ENCODE results near the gene TFG. TPM values are rescaled to one million over a fixed set of nuclear protein-coding genes. Genes with fewer than 3 reads are reported as not detected.

The TFG gene
- total RNA-seq, 5 donors from 2014 or later (not counting 1 experiment from before 2014, with no cell fraction given), result 37.8 to 49.4 (median 44.1) TPM

DNA sequence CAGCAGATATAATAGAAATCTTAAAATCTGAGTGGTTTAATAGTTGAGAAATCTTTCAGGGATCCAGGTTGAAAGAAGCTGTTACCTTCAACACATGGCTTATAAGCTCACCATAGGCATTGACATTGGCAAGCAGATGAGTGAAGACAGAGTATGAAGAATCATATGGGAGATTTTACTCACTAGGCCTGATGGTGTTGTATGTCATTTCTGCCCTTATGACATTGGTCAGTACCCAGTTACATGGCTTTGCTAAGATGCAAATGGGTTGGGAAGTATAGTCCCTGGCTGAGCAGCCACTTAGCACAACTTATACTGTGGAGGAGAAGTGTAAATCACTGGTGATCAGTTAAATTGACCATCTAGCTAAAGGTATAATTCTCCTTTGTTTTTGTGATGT is 5.9 kb downstream of the TFG start:
- H3K9me3 Mint-ChIP-seq, result no peaks in the 10 kb centered on the region
- H3K27ac Mint-ChIP-seq, result no peak overlapping the region
- Histone ChIP-seq H3K27me3 (replicated peaks in 1 of 2; ENCODE audit: control insufficient read depth in 2 of 2, extremely low read depth in 1 of 2, insufficient read depth in 2 of 2, low read length in 1 of 2) (no peaks in the 10 kb centered on the region), H3K9me3 (no peaks in the 10 kb centered on the region), H3K27ac (ENCODE audit: low read length) (no peak overlapping the region), H3K4me1 (ENCODE audit: control insufficient read depth in 1 of 2, extremely low read depth in 1 of 2, insufficient read depth in 2 of 2, low read length in 2 of 2) (peaks cover 5 to 16% of the 10 kb centered on the region in 2 experiments), H3K4me3 (ENCODE audit: control insufficient read depth in 1 of 2, extremely low read depth in 1 of 2, low read length in 1 of 2) (no peak overlapping the region), H3K36me3 (ENCODE audit: control insufficient read depth in 2 of 2, extremely low read depth in 1 of 2, insufficient read depth in 1 of 2, low read length in 1 of 2) (peaks cover 0 to 31% of the 10 kb centered on the region in 2 donors)
- H3K36me3 Mint-ChIP-seq, result peaks cover 58% of the 10 kb centered on the region
- DNase-seq (no peak), ATAC-seq (replicated peaks in 1 of 4) (no peak)
- CTCF ChIA-PET, result interaction anchor here in 1 of 2 donors (0.7 to 1.7 kb wide), 2 partner anchors 10 to 11 kb away, joined by 3 read pairs; no protein-coding TSS in a partner anchor
- H3K4me3 Mint-ChIP-seq, result peak overlapping the region in 1 of 3 donors; percentile 7
- peaks cover 71 to 86% (median 74%) of the 10 kb centered on the region in 3 donors for H3K4me1 Mint-ChIP-seq
- POLR2A ChIA-PET, result interaction anchor here in 1 of 2 donors (0.6 to 0.8 kb wide), 4 partner anchors 12 to 862 kb away, joined by 3 to 6 read pairs (median 4); no protein-coding TSS in a partner anchor
- no peaks in the 10 kb centered on the region for H3K27me3 Mint-ChIP-seq

DNA sequence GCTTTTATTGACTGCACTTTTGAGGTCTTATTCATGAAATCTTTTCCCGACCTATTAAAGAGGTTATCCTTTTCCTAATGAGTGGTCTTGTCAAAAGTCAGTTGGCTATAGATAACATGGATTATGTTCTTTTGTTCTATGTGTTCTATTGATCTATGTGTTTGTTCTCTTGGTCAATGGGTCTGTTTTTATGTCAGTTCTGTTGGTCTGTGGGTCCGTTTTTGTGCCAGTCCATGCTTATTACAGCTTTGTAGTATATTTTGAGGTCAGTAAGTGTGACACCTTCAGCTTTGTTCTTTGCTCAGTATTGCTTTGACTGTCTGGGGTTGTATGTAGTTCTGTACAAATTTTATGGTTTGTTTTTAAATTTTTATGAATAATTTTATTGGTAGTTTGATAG is 7.8 kb downstream of the TFG start:
- Histone ChIP-seq H3K4me1 (ENCODE audit: control insufficient read depth in 1 of 2, extremely low read depth in 1 of 2, insufficient read depth in 2 of 2, low read length in 2 of 2) (peaks cover 2 to 7% of the 10 kb centered on the region in 2 experiments), H3K4me3 (ENCODE audit: control insufficient read depth in 1 of 2, extremely low read depth in 1 of 2, low read length in 1 of 2) (no peak overlapping the region), H3K36me3 (ENCODE audit: control insufficient read depth in 2 of 2, extremely low read depth in 1 of 2, insufficient read depth in 1 of 2, low read length in 1 of 2) (peaks cover 0 to 44% of the 10 kb centered on the region in 2 donors), H3K9me3 (no peaks in the 10 kb centered on the region), H3K27ac (ENCODE audit: low read length) (no peak overlapping the region), H3K27me3 (replicated peaks in 1 of 2; ENCODE audit: control insufficient read depth in 2 of 2, extremely low read depth in 1 of 2, insufficient read depth in 2 of 2, low read length in 1 of 2) (no peaks in the 10 kb centered on the region)
- Mint-ChIP-seq H3K4me3 (peak overlapping the region in 2 of 3 donors; percentile 7 to 28), H3K27me3 (no peaks in the 10 kb centered on the region), H3K27ac (no peak overlapping the region), H3K36me3 (peaks cover 65% of the 10 kb centered on the region), H3K4me1 (peaks cover 54 to 69% (median 55%) of the 10 kb centered on the region in 3 donors), H3K9me3 (no peaks in the 10 kb centered on the region)
- no peak for ATAC-seq (replicated peaks in 1 of 4)
- ChIA-PET CTCF (interaction anchor here (0.6 to 1.0 kb wide), 2 partner anchors 52 to 657 kb away, joined by 3 read pairs; no protein-coding TSS in a partner anchor), POLR2A (interaction anchor here in 1 of 2 donors (0.6 to 0.7 kb wide), 2 partner anchors 96 to 316 kb away, joined by 3 read pairs; partner anchors contain the start of gene LNP1)
- DNase-seq, result no peak
- 86% methylated on average over 1 of the region's 2 CpGs for WGBS (ENCODE audit: insufficient coverage)

DNA sequence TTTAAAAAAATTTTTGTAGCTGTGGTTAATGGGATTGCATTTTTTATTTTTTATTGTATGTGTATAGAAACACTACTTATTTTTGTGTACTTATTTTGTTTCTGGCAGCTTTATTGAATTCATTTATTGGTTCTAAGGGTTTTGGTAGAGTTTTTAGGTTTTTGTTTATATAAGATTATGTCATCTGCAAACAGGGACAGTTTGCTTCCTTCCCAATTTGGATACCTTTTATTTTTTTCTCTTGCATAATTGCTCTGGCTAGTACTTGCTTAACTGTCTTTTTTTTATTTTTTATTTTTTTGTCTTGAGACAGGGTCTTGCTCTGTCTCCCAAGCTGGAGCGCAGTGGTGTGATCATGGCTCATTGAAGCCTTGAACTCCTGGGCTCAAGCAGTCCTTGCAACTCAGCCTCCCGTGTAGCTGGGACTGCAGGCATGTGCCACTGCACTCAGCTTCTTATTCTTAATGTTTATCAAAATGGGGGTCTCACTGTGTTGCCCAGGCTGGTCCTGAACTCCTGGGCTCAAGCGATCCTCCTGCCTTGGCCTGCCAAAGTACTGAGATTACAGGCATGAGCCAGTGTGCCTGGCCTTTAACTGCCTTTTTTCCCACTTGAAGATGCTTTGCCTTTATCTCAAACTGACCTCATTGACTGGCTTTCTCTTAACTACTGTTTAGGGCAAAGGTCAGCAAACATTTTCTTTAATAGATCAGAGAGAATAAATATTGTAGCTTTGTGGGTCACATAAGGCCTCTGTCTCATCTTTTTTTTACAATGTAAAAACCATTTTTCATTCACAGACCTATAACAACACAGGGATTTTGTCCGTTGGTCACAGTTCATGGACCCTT is 8.6 kb downstream of the TFG start:
- WGBS (ENCODE audit: insufficient coverage), result 93% methylated on average over 3 of the region's 4 CpGs
- H3K27me3 ChIP-seq (replicated peaks in 1 of 2; ENCODE audit: control insufficient read depth in 2 of 2, extremely low read depth in 1 of 2, insufficient read depth in 2 of 2, low read length in 1 of 2), result no peaks in the 10 kb centered on the region
- no peaks in the 10 kb centered on the region for H3K9me3 ChIP-seq
- ChIA-PET CTCF (interaction anchor here (0.6 to 1.0 kb wide), 4 partner anchors 9 to 249 kb away, joined by 3 to 5 read pairs (median 4); no protein-coding TSS in a partner anchor), POLR2A (interaction anchor here (0.6 to 0.8 kb wide), 10 partner anchors 9 to 891 kb away, joined by 3 to 13 read pairs (median 5); partner anchors contain the start of genes LNP1 (in 1 of the 2) and TFG (in 1 of the 2))
- no peak overlapping the region for H3K27ac ChIP-seq (ENCODE audit: low read length)
- no peak overlapping the region for H3K4me3 Mint-ChIP-seq
- H3K36me3 Mint-ChIP-seq, result peaks cover 68% of the 10 kb centered on the region
- H3K27me3 Mint-ChIP-seq, result no peaks in the 10 kb centered on the region
- H3K4me3 ChIP-seq (ENCODE audit: control insufficient read depth in 1 of 2, extremely low read depth in 1 of 2, low read length in 1 of 2), result no peak overlapping the region
- H3K36me3 ChIP-seq (ENCODE audit: control insufficient read depth in 2 of 2, extremely low read depth in 1 of 2, insufficient read depth in 1 of 2, low read length in 1 of 2), result peaks cover 0 to 47% of the 10 kb centered on the region in 2 donors
- peak overlapping the region in 1 of 2 donors; percentile 28 for H3K27ac Mint-ChIP-seq
- no peak for ATAC-seq (replicated peaks in 1 of 4)
- no peak for DNase-seq
- H3K9me3 Mint-ChIP-seq, result no peaks in the 10 kb centered on the region
- peaks cover 46 to 61% (median 47%) of the 10 kb centered on the region in 3 donors for H3K4me1 Mint-ChIP-seq
- H3K4me1 ChIP-seq (ENCODE audit: control insufficient read depth in 1 of 2, extremely low read depth in 1 of 2, insufficient read depth in 2 of 2, low read length in 2 of 2), result peaks cover 1 to 7% of the 10 kb centered on the region in 2 experiments

DNA sequence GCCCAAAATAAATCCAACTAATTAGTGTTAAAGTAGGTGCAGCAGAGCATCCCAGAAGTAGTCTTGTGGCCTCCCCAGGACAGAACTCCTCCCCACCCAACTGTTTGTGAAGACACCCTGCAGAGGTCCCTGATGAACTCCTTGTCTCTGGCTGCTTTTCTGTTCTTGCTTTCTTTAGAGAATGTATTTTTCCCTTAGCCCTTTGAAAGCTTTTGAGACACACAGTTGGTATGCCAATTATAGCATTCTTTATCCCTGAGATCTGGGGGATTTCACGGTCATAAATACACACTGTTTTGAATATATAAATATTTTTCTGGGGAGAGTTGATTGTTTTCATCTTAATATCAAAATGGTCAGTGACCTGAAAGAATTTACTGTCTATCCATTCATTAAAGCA is 9.8 kb downstream of the TFG start:
- H3K27me3 Mint-ChIP-seq, result no peaks in the 10 kb centered on the region
- no peak overlapping the region for H3K27ac Mint-ChIP-seq
- peaks cover 0 to 46% of the 10 kb centered on the region in 2 donors for H3K36me3 ChIP-seq (ENCODE audit: control insufficient read depth in 2 of 2, extremely low read depth in 1 of 2, insufficient read depth in 1 of 2, low read length in 1 of 2)
- WGBS (ENCODE audit: insufficient coverage), result no CpG with 5 or more reads among the region's 1 CpG
- no peak overlapping the region for H3K4me3 Mint-ChIP-seq
- H3K4me1 ChIP-seq (ENCODE audit: control insufficient read depth in 1 of 2, extremely low read depth in 1 of 2, insufficient read depth in 2 of 2, low read length in 2 of 2), result peaks cover 0 to 3% of the 10 kb centered on the region in 2 experiments
- peaks cover 37 to 48% (median 45%) of the 10 kb centered on the region in 3 donors for H3K4me1 Mint-ChIP-seq
- no peaks in the 10 kb centered on the region for H3K9me3 Mint-ChIP-seq
- POLR2A ChIA-PET, result interaction anchor here in 1 of 2 donors (0.7 to 0.9 kb wide), 3 partner anchors 8 to 757 kb away, joined by 3 to 5 read pairs (median 3); no protein-coding TSS in a partner anchor
- no peak for ATAC-seq (replicated peaks in 1 of 4)
- CTCF ChIA-PET, result no interaction called here
- no peak for DNase-seq
- no peaks in the 10 kb centered on the region for H3K27me3 ChIP-seq (replicated peaks in 1 of 2; ENCODE audit: control insufficient read depth in 2 of 2, extremely low read depth in 1 of 2, insufficient read depth in 2 of 2, low read length in 1 of 2)
- H3K4me3 ChIP-seq (ENCODE audit: control insufficient read depth in 1 of 2, extremely low read depth in 1 of 2, low read length in 1 of 2), result no peak overlapping the region
- peaks cover 62% of the 10 kb centered on the region for H3K36me3 Mint-ChIP-seq
- no peak overlapping the region for H3K27ac ChIP-seq (ENCODE audit: low read length)
- no peaks in the 10 kb centered on the region for H3K9me3 ChIP-seq

DNA sequence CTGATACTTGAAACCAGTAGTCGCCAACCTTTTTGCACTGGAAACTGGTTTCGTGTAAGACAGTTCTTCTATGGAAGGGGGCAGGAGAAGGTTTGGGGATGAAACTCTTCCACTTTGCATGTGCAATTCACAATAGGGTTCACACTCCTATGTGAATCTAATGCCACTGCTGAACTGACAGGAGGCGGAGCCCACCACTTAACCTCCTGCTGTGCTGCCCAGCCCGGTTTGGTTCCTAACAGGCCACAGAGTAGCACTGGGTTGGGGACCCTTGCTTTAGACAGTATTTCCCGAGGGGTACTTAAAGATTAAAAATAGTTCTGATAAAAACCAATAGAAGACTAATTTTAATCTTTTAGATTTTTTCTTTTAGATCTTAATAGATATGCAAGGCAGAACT is 11.1 kb downstream of the TFG start:
- Mint-ChIP-seq H3K4me3 (no peak overlapping the region), H3K27me3 (no peaks in the 10 kb centered on the region), H3K36me3 (peaks cover 54% of the 10 kb centered on the region), H3K4me1 (peaks cover 31 to 37% (median 36%) of the 10 kb centered on the region in 3 donors), H3K9me3 (no peaks in the 10 kb centered on the region), H3K27ac (no peak overlapping the region)
- Histone ChIP-seq H3K9me3 (no peaks in the 10 kb centered on the region), H3K4me3 (ENCODE audit: control insufficient read depth in 1 of 2, extremely low read depth in 1 of 2, low read length in 1 of 2) (no peak overlapping the region), H3K4me1 (ENCODE audit: control insufficient read depth in 1 of 2, extremely low read depth in 1 of 2, insufficient read depth in 2 of 2, low read length in 2 of 2) (peaks cover 0 to 3% of the 10 kb centered on the region in 2 experiments), H3K27ac (ENCODE audit: low read length) (no peak overlapping the region), H3K36me3 (ENCODE audit: control insufficient read depth in 2 of 2, extremely low read depth in 1 of 2, insufficient read depth in 1 of 2, low read length in 1 of 2) (peaks cover 0 to 46% of the 10 kb centered on the region in 2 donors), H3K27me3 (replicated peaks in 1 of 2; ENCODE audit: control insufficient read depth in 2 of 2, extremely low read depth in 1 of 2, insufficient read depth in 2 of 2, low read length in 1 of 2) (no peaks in the 10 kb centered on the region)
- no CpG with 5 or more reads among the region's 5 CpGs for WGBS (ENCODE audit: insufficient coverage)
- POLR2A ChIA-PET, result no interaction called here
- CTCF ChIA-PET, result no interaction called here
- no peak for ATAC-seq (replicated peaks in 1 of 4)
- no peak for DNase-seq

DNA sequence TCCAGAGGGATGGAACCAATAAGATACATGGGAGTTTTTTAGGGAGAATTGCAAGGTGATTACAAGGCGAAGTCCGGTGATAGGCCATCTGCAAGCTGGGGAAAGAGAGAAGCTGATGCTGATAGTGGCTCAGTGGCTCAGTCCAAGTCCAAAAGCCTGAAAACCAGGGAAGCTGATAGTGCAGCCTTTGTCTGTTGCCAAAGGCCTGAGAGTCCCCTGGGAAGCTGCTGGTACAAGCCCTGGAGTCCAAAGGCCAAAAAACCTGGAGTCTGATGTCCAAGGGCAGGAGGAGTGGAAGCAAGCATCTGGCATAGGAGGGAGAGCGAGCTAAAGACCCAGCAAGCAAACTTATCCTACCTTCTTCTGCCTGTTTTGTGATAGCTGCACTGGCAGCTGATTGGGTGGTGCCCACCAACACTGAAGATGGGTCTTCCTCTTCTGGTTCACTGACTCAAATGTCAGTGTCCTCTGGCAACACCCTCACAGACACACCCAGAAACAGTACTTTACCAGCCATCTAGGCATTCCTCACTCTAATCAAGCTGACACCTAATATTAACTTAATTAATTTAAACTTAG is 16.7 kb downstream of the TFG start:
- Histone ChIP-seq H3K9me3 (no peaks in the 10 kb centered on the region), H3K27me3 (replicated peaks in 1 of 2; ENCODE audit: control insufficient read depth in 2 of 2, extremely low read depth in 1 of 2, insufficient read depth in 2 of 2, low read length in 1 of 2) (no peaks in the 10 kb centered on the region), H3K4me1 (ENCODE audit: control insufficient read depth in 1 of 2, extremely low read depth in 1 of 2, insufficient read depth in 2 of 2, low read length in 2 of 2) (no peaks in the 10 kb centered on the region), H3K36me3 (ENCODE audit: control insufficient read depth in 2 of 2, extremely low read depth in 1 of 2, insufficient read depth in 1 of 2, low read length in 1 of 2) (peaks cover 6 to 48% of the 10 kb centered on the region in 2 donors), H3K27ac (ENCODE audit: low read length) (no peak overlapping the region), H3K4me3 (ENCODE audit: control insufficient read depth in 1 of 2, extremely low read depth in 1 of 2, low read length in 1 of 2) (no peak overlapping the region)
- H3K4me1 Mint-ChIP-seq, result peaks cover 10 to 28% (median 21%) of the 10 kb centered on the region in 3 donors
- CTCF ChIA-PET, result interaction anchor here (0.6 to 1.5 kb wide), 9 partner anchors 10 to 848 kb away, joined by 3 to 7 read pairs (median 3); no protein-coding TSS in a partner anchor
- no peaks in the 10 kb centered on the region for H3K27me3 Mint-ChIP-seq
- no peak for DNase-seq
- H3K27ac Mint-ChIP-seq, result no peak overlapping the region
- no peak overlapping the region for H3K4me3 Mint-ChIP-seq
- no peak for ATAC-seq (replicated peaks in 1 of 4)
- WGBS (ENCODE audit: insufficient coverage), result 100% methylated on average over 3 of the region's 3 CpGs
- POLR2A ChIA-PET, result interaction anchor here (0.6 to 1.2 kb wide), 6 partner anchors 9 to 947 kb away, joined by 3 to 13 read pairs (median 5); no protein-coding TSS in a partner anchor
- peaks cover 47% of the 10 kb centered on the region for H3K36me3 Mint-ChIP-seq
- no peaks in the 10 kb centered on the region for H3K9me3 Mint-ChIP-seq
